GM12878 (cell line): Measurements from ENCODE around the gene SLC13A4. TPM values are rescaled to one million over a fixed set of nuclear protein-coding genes. Genes with fewer than 3 reads are reported as not detected.

Experiments
- ATAC-seq: fragments of 200-7000 bp; cut with Tn5 transposase; 3 replicates; pipeline ENCODE4 v1.9.1; 2020; ENCODE audit warnings: mild to moderate bottlenecking, moderate library complexity
- BruUV-seq: library from RNA; stranded (reverse); fragments of 400-500 nt; replicated peaks from 2 replicates; lab custom pipeline; 2021; lab: Mats Ljungman, UMichigan
- CTCF ChIA-PET: fragments of 300-600 bp; sonication (Branson Sonifier 250); formaldehyde crosslinking; extraction: SDS; loops from one replicate; lab custom pipeline; 2021; ENCODE audit warnings: inconsistent platforms; lab: Yijun Ruan, JAX
- POLR2A ChIA-PET: fragments of 350-600 bp; formaldehyde crosslinking; extraction: SDS; loops from one replicate; lab custom pipeline; 2021; ENCODE audit warnings: inconsistent platforms; lab: Charles Lee
- RAD21 ChIA-PET: fragments of 300-600 bp; sonication (Branson Sonifier 250); formaldehyde crosslinking; loops from one replicate; lab custom pipeline; 2023; ENCODE audit warnings: antibody characterized with exemption; ENCODE audit not compliant: unreplicated experiment; lab: Charles Lee
- SMC1A ChIA-PET: fragments of 300-600 bp; sonication (Branson Sonifier 250); formaldehyde crosslinking; loops from one replicate; lab custom pipeline; 2023; ENCODE audit not compliant: unreplicated experiment, uncharacterized antibody; lab: Charles Lee
- DNase-seq: peaks from one replicate; pipeline ENCODE4 v3.0.0-alpha.2; 2011; ENCODE audit warnings: low read depth, low spot score
- FAIRE-seq: peaks from 3 replicates; lab custom pipeline; 2011; peaks lifted over from hg19 to GRCh38; lab: Jason Lieb, UNC
- H2AFZ ChIP-seq: 2 replicates; pipeline ENCODE4 v1.6.0; 2011; ENCODE audit warnings: low read depth, low read length, control low read depth; ENCODE audit not compliant: control insufficient read depth
- H3K27ac ChIP-seq: 2 replicates; pipeline ENCODE4 v1.5.1; 2011; ENCODE audit warnings: control low read depth; ENCODE audit not compliant: control insufficient read depth, insufficient read depth
- H3K27me3 ChIP-seq, 2 experiments: replicated peaks in 1 of 2; 2 replicates each; pipeline versions ENCODE4 v1.6.0 to v1.6.1; 2011; ENCODE audit warnings: low read length in 1 of 2; ENCODE audit not compliant: control insufficient read depth in 2 of 2, insufficient read depth in 2 of 2
- H3K36me3 ChIP-seq, 2 experiments: 2 replicates each; pipeline ENCODE4 v1.5.1; 2011; ENCODE audit warnings: low read length in 1 of 2; ENCODE audit not compliant: control insufficient read depth in 2 of 2, insufficient read depth in 2 of 2
- H3K4me1 ChIP-seq: 2 replicates; pipeline ENCODE4 v1.6.1; 2011; ENCODE audit warnings: mild to moderate bottlenecking, low read length, moderate library complexity, mixed read lengths; ENCODE audit not compliant: control insufficient read depth, insufficient read depth
- H3K4me2 ChIP-seq: 2 replicates; pipeline ENCODE4 v1.6.0; 2011; ENCODE audit warnings: control low read depth; ENCODE audit not compliant: control insufficient read depth, insufficient read depth
- H3K4me3 ChIP-seq: fragments of 200-600 bp; sonication (generic); 2 replicates; pipeline ENCODE4 v1.5.1; 2016
- H3K79me2 ChIP-seq: 2 replicates; pipeline ENCODE4 v1.6.0; 2011; ENCODE audit warnings: low read length; ENCODE audit not compliant: control insufficient read depth, insufficient read depth
- H3K9ac ChIP-seq: 2 replicates; pipeline ENCODE4 v1.8.0; 2011; ENCODE audit warnings: low read length, control low read depth, mixed read lengths; ENCODE audit not compliant: control insufficient read depth, insufficient read depth
- H3K9me3 ChIP-seq: replicated peaks from 3 replicates; pipeline ENCODE4 v1.5.1; 2011; ENCODE audit warnings: mild to moderate bottlenecking, low read length; ENCODE audit not compliant: control insufficient read depth, insufficient read depth
- H4K20me1 ChIP-seq: 2 replicates; pipeline ENCODE4 v1.6.0; 2011; ENCODE audit not compliant: control insufficient read depth, insufficient read depth
- KAT2A ChIP-seq: conservative IDR thresholded peaks from 2 replicates; pipeline ENCODE4 v1.6.1; 2011; ENCODE audit warnings: low read depth, low read length; ENCODE audit not compliant: control insufficient read depth
- ZBTB33 ChIP-seq: fragments of 450-650 bp; IDR thresholded peaks from 2 replicates; pipeline ENCODE4 v1.6.1; 2017; ENCODE audit warnings: mild to moderate bottlenecking
- WGBS: methylation state at CpG from one replicate; pipeline ENCODE4 v1.1.6; 2016; ENCODE audit warnings: low lambda C conversion rate; ENCODE audit not compliant: insufficient replicate concordance, insufficient coverage; ENCODE audit errors: missing lambda C conversion rate; 5-methylcytosine and 5-hydroxymethylcytosine counted together
- in situ Hi-C: fragments of 300-500 bp; cut with MboI; formaldehyde crosslinking; loops from 9 replicates; pipeline ENCODE4 v1.14.3; 2018; ENCODE audit warnings: mixed read lengths
- intact Hi-C: fragments of 100-400 bp; cut with micrococcal nuclease; formaldehyde crosslinking; loops from one replicate; pipeline ENCODE4 v1.14.2; 2022; ENCODE audit not compliant: unreplicated experiment
- polyA plus RNA-seq, 11 experiments: library from polyadenylated mRNA; depleted of rRNA in 4 of 11; unstranded in 6 of 11; stranded (reverse) in 5 of 11; fragments of >200 nt; fragmentation: Nextera tagmentation in 4 of 11; fragmentation: Illumina TruSeq in 1 of 11; extraction: Ambion mirVana in 4 of 11; extraction: Trizol in 1 of 11; gene quantifications; 1 replicate in 1 of 11; 2 replicates in 10 of 11; pipeline versions ENCODE4 v1.2.1 to v1.2.3, GENCODE V29; 2011 to 2016; ENCODE audit warnings: inconsistent platforms in 2 of 11, missing spikeins in 2 of 11, low read depth in 1 of 11
- total RNA-seq, 4 experiments: library from RNA; depleted of rRNA in 3 of 4; stranded (reverse); fragments of >200 nt in 3 of 4; fragmentation: Illumina TruSeq in 1 of 4; extraction: Trizol in 1 of 4; gene quantifications; 2 replicates each; pipeline versions ENCODE4 v1.2.1 to v1.2.3, GENCODE V29; 2013 to 2021

Gene SLC13A4
- total and polyA plus RNA-seq, 10 of the 15 experiments (the other 5 are each of a cell fraction or from before 2014, with no cell fraction given) = 0.14 to 0.23 (median 0.20) TPM; not detected in 7

- Histone ChIP-seq H3K9me3 (no peaks in the 10 kb centered on the region), H3K27me3 (no peaks in the 10 kb centered on the region), H3K4me3 (peak overlapping the region; percentile 65), H2AFZ (peak overlapping the region; percentile 97), H3K4me1 (peaks cover 2% of the 10 kb centered on the region; the same call in 1 of the 2 replicates), H3K4me2 (peak overlapping the region; percentile 94), H3K79me2 (peaks cover 17% of the 10 kb centered on the region), H3K36me3 (no peaks in the 10 kb centered on the region; a peak in 1 of 4 replicates), H3K9ac (peak overlapping the region; percentile 36; the same call in 1 of the 2 replicates), H3K27ac (peak overlapping the region; percentile 38; the same call in 1 of the 2 replicates), H4K20me1 (no peaks in the 10 kb centered on the region)
- in situ Hi-C loops (loop anchor here (10.0 kb wide), 1 partner anchor 313 kb away; the partner anchor contains the start of gene MTPN), intact Hi-C loops (loop anchor here (5.0 to 10.0 kb wide), 2 partner anchors 149 to 313 kb away; partner anchors contain the start of genes CNOT4 and MTPN)
- TSS peak; percentile 97 for BruUV-seq
- CTCF ChIA-PET = interaction anchor here (0.9 to 10.3 kb wide), 6 partner anchors 12 to 387 kb away, joined by 3 to 89 read pairs (median 5); no protein-coding TSS in a partner anchor
- FAIRE-seq (no peak), DNase-seq (no peak), ATAC-seq (peak; percentile 9)
- SMC1A ChIA-PET = interaction anchor here (1.0 to 3.5 kb wide), 3 partner anchors 11 to 50 kb away, joined by 3 to 21 read pairs (median 9); no protein-coding TSS in a partner anchor
- RAD21 ChIA-PET = interaction anchor here (1.0 to 1.3 kb wide), 3 partner anchors 9 to 16 kb away, joined by 3 to 7 read pairs (median 5); no protein-coding TSS in a partner anchor
- TF ChIP-seq ZBTB33 (peak; percentile 63; the same call in 1 of the 2 replicates), KAT2A (no peak)
- 96% methylated on average over 14 of the region's 14 CpGs for WGBS
- POLR2A ChIA-PET = interaction anchor here (0.9 to 3.6 kb wide), 2 partner anchors 11 to 19 kb away, joined by 3 to 17 read pairs; no protein-coding TSS in a partner anchor
These were observed 66.5 kb downstream of the SLC13A4 start for GRCh38 chr7:135661311-135662122.
